CD14-positive monocyte (primary cell): Measurements from ENCODE around the gene CD28. TPM values are rescaled to one million over a fixed set of nuclear protein-coding genes. Genes with fewer than 3 reads are reported as not detected.

ENCODE experiments used
- DNase-seq, 3 donors: peaks; one replicate each; pipeline ENCODE4 v3.0.0-alpha.2; 2011 to 2022
- H2AFZ ChIP-seq: 2 replicates; pipeline ENCODE4 v1.6.0; 2012; ENCODE audit warnings: mild to moderate bottlenecking, low read depth, low read length, inconsistent platforms; ENCODE audit not compliant: insufficient read depth, poor library complexity, severe bottlenecking
- H3K27ac ChIP-seq, 2 donors: 1 replicate in 1 of 2; 2 replicates in 1 of 2; pipeline ENCODE4 v1.5.1; 2012 to 2013; ENCODE audit warnings: low read length in 2 of 2, control low read depth in 1 of 2, inconsistent platforms in 1 of 2, low read depth in 1 of 2, mild to moderate bottlenecking in 1 of 2
- H3K27me3 ChIP-seq, 2 donors: one replicate each; pipeline versions ENCODE4 v1.6.0 to v1.6.1; 2011 to 2013; ENCODE audit warnings: low read length in 2 of 2; ENCODE audit not compliant: control insufficient read depth in 2 of 2, insufficient read depth in 2 of 2
- H3K36me3 ChIP-seq, 2 donors: replicated peaks in 1 of 2; 1 replicate in 1 of 2; 2 replicates in 1 of 2; pipeline versions ENCODE4 v1.5.1 to v1.6.1; 2012 to 2013; ENCODE audit warnings: low read length in 2 of 2, control low read depth in 1 of 2, inconsistent platforms in 1 of 2, mild to moderate bottlenecking in 1 of 2; ENCODE audit not compliant: insufficient read depth in 2 of 2, control insufficient read depth in 1 of 2
- H3K4me1 ChIP-seq, 2 donors: 1 replicate in 1 of 2; 2 replicates in 1 of 2; pipeline versions ENCODE4 v1.5.1 to v1.6.1; 2012 to 2013; ENCODE audit warnings: low read length in 2 of 2, control low read depth in 1 of 2, inconsistent platforms in 1 of 2, mild to moderate bottlenecking in 1 of 2, moderate library complexity in 1 of 2; ENCODE audit not compliant: insufficient read depth in 2 of 2, control insufficient read depth in 1 of 2
- H3K4me2 ChIP-seq: replicated peaks from 2 replicates; pipeline ENCODE3; 2012; ENCODE audit warnings: low read length, moderate library complexity, mild to moderate bottlenecking; ENCODE audit not compliant: poor library complexity, severe bottlenecking; ENCODE audit errors: extremely low read depth
- H3K4me3 ChIP-seq, 3 experiments: fragments of 200-600 bp in 1 of 3; sonication (generic) in 1 of 3; replicated peaks in 1 of 3; 1 replicate in 2 of 3; 2 replicates in 1 of 3; pipeline ENCODE4 v1.5.1; 2011 to 2013; ENCODE audit warnings: low read length in 3 of 3, mild to moderate bottlenecking in 3 of 3, control low read depth in 2 of 3, low read depth in 2 of 3, inconsistent platforms in 1 of 3, moderate library complexity in 1 of 3
- H3K79me2 ChIP-seq: 2 replicates; pipeline ENCODE4 v1.6.0; 2012; ENCODE audit warnings: mild to moderate bottlenecking, control low read depth, inconsistent platforms, low read length, moderate library complexity; ENCODE audit not compliant: insufficient read depth
- H3K9ac ChIP-seq: 2 replicates; pipeline ENCODE4 v1.6.0; 2017; ENCODE audit warnings: low read length, mild to moderate bottlenecking; ENCODE audit not compliant: insufficient read depth, poor library complexity, severe bottlenecking
- H3K9me3 ChIP-seq, 2 donors: replicated peaks in 1 of 2; 1 replicate in 1 of 2; 2 replicates in 1 of 2; pipeline versions ENCODE4 v1.5.1 to v1.6.1; 2012 to 2013; ENCODE audit warnings: low read length in 2 of 2, control low read depth in 1 of 2; ENCODE audit not compliant: control insufficient read depth in 1 of 2, insufficient read depth in 1 of 2
- H4K20me1 ChIP-seq: 2 replicates; pipeline ENCODE4 v1.6.0; 2012; ENCODE audit warnings: mild to moderate bottlenecking, low read length, control low read depth, moderate library complexity; ENCODE audit not compliant: insufficient read depth
- H3K27ac Mint-ChIP-seq, 7 donors: one replicate each; pipeline ENCODE4 v1.8.0; 2020; ENCODE audit warnings: mild to moderate bottlenecking in 7 of 7, mixed read lengths in 7 of 7, moderate library complexity in 6 of 7, inconsistent platforms in 2 of 7
- H3K27me3 Mint-ChIP-seq, 3 donors: one replicate each; pipeline ENCODE4 v1.8.0; 2021 to 2022; ENCODE audit warnings: low read depth in 3 of 3, mild to moderate bottlenecking in 3 of 3, mixed read lengths in 3 of 3, moderate library complexity in 3 of 3, inconsistent platforms in 1 of 3
- H3K36me3 Mint-ChIP-seq, 2 donors: one replicate each; pipeline ENCODE4 v1.8.0; 2020; ENCODE audit warnings: mixed read lengths in 2 of 2, inconsistent platforms in 1 of 2, mild to moderate bottlenecking in 1 of 2
- H3K4me1 Mint-ChIP-seq: one replicate; pipeline ENCODE4 v1.8.0; 2020; ENCODE audit warnings: mild to moderate bottlenecking, mixed read lengths
- H3K4me3 Mint-ChIP-seq, 2 donors: one replicate each; pipeline ENCODE4 v1.8.0; 2020; ENCODE audit warnings: mild to moderate bottlenecking in 2 of 2, mixed read lengths in 2 of 2, moderate library complexity in 1 of 2
- H3K9me3 Mint-ChIP-seq, 7 donors: one replicate each; pipeline ENCODE4 v1.8.0; 2020 to 2022; ENCODE audit warnings: mixed read lengths in 7 of 7, mild to moderate bottlenecking in 6 of 7, moderate library complexity in 6 of 7, inconsistent platforms in 2 of 7
- CTCF ChIP-seq: fragments of 200-600 bp; IDR thresholded peaks from one replicate; pipeline ENCODE4 v1.8.0; 2022; ENCODE audit warnings: antibody characterized with exemption, mild to moderate bottlenecking
- WGBS: methylation state at CpG from one replicate; pipeline ENCODE4 v1.1.5; 2013; ENCODE audit warnings: missing lambda C conversion rate; ENCODE audit not compliant: insufficient coverage; 5-methylcytosine and 5-hydroxymethylcytosine counted together
- intact Hi-C, 2 donors: fragments of 100-400 bp; cut with micrococcal nuclease; formaldehyde crosslinking; loops; one replicate each; pipeline versions ENCODE4 v1.15.0 to v1.15.1; 2023
- polyA plus RNA-seq, 3 donors: library from polyadenylated mRNA; depleted of rRNA in 1 of 3; unstranded in 2 of 3; stranded (reverse) in 1 of 3; fragments of 300-500 nt in 2 of 3; fragments of >200 nt in 1 of 3; fragmentation: Illumina TruSeq in 2 of 3; gene quantifications; 1 replicate in 2 of 3; 2 replicates in 1 of 3; pipeline ENCODE4 v1.2.3, GENCODE V29; 2012 to 2021

Gene CD28
- polyA plus RNA-seq, 3 donors: 0.09 to 0.21 TPM; not detected in 1

- no peak overlapping the region for H3K4me3 Mint-ChIP-seq
- peaks cover 0 to 7% of the 10 kb centered on the region in 2 donors for H3K4me1 ChIP-seq
- no peak for DNase-seq
- no peak overlapping the region for H3K9ac ChIP-seq
- no peak overlapping the region for H3K27ac ChIP-seq
- H3K27me3 ChIP-seq: no peaks in the 10 kb centered on the region
- H3K9me3 Mint-ChIP-seq: peaks cover 0 to 6% (median 1%) of the 10 kb centered on the region in 7 donors
- no peaks in the 10 kb centered on the region for H4K20me1 ChIP-seq
- no peak for TF ChIP-seq CTCF
- no peak overlapping the region for H3K4me2 ChIP-seq
- WGBS: no CpG with 5 or more reads among the region's 1 CpG
- no peaks in the 10 kb centered on the region for H3K36me3 Mint-ChIP-seq
- intact Hi-C loops: no loop called here
- no peak overlapping the region for H3K27ac Mint-ChIP-seq
- no peaks in the 10 kb centered on the region for H3K79me2 ChIP-seq
- peaks cover 0 to 2% (median 0%) of the 10 kb centered on the region in 3 donors for H3K27me3 Mint-ChIP-seq
- H3K4me1 Mint-ChIP-seq: peaks cover 9% of the 10 kb centered on the region
- H3K9me3 ChIP-seq: no peaks in the 10 kb centered on the region
- no peak overlapping the region for H2AFZ ChIP-seq
- no peak overlapping the region for H3K4me3 ChIP-seq
- no peaks in the 10 kb centered on the region for H3K36me3 ChIP-seq
These were observed 2.0 kb upstream of the CD28 start for GRCh38 chr2:203704430-203704829.

DNA sequence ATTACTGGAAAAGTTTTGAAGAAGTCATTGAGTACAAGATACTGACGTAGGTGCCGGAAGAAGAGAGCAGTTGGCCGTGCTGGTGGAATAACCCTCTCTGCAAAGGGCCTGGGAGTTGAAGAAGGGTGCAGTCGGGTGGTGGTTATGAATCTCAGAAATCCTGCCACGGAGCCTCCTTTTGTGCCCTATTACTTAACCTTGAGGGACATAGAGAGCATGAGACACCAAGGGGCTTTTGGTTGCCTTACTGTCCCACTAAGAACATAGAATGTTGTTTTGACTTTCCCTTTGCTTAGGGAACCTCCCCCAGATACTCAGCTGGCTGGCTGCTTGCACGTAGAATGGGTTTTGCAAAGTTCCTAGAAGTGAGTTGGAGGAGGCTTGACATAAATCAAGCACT is 1.3 kb upstream of the CD28 start:
- H3K27me3 Mint-ChIP-seq: peaks cover 0 to 2% (median 0%) of the 10 kb centered on the region in 3 donors
- H3K27ac Mint-ChIP-seq: no peak overlapping the region
- intact Hi-C loops: no loop called here
- Histone ChIP-seq H3K9ac (no peak overlapping the region), H3K27ac (no peak overlapping the region), H3K79me2 (no peaks in the 10 kb centered on the region), H3K4me2 (no peak overlapping the region), H3K4me3 (no peak overlapping the region), H3K4me1 (peaks cover 0 to 7% of the 10 kb centered on the region in 2 donors), H3K27me3 (no peaks in the 10 kb centered on the region), H3K9me3 (no peaks in the 10 kb centered on the region), H3K36me3 (no peaks in the 10 kb centered on the region), H4K20me1 (no peaks in the 10 kb centered on the region), H2AFZ (no peak overlapping the region)
- TF ChIP-seq CTCF: no peak
- WGBS: 100% methylated on average over 4 of the region's 6 CpGs
- H3K9me3 Mint-ChIP-seq: peaks cover 0 to 6% (median 1%) of the 10 kb centered on the region in 7 donors
- no peaks in the 10 kb centered on the region for H3K36me3 Mint-ChIP-seq
- no peak for DNase-seq
- no peak overlapping the region for H3K4me3 Mint-ChIP-seq
- H3K4me1 Mint-ChIP-seq: peaks cover 9% of the 10 kb centered on the region
